GM18858 (cell line): Measurements from ENCODE around the gene NRSN1.

ENCODE experiments used
- ATAC-seq: cut with Tn5 transposase; IDR thresholded peaks from one replicate; pipeline ENCODE4 v1.9.1; 2021; ENCODE audit not compliant: unreplicated experiment

NRSN1 gene, protein sequence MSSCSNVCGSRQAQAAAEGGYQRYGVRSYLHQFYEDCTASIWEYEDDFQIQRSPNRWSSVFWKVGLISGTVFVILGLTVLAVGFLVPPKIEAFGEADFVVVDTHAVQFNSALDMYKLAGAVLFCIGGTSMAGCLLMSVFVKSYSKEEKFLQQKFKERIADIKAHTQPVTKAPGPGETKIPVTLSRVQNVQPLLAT

DNA sequence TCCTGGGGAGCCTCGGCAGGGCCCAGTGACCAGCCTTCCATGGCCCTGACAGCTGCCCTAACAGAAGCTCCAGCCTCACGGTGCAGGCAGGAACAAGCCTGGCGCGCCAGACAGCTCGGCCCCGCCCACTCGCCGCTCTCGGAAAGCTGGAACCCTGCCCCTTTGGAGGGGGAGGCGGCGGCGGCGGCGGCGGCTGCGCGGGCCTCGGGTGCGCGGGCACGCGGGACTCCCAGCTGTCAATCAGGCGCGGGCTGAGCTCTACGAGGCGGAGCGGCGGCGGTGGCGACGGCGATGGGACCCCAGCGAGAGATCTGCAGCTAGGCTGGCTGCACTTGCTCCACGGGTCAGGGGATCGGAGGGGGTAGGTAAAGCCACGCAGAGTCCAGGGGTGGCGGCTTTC lies at the start of gene NRSN1:
Gene NRSN1, plus strand, starts transcription at position 236 of the 400 bp plus-strand sequence. CDS start 8,113 bp downstream, outside the sequence.
- no peak for ATAC-seq

DNA sequence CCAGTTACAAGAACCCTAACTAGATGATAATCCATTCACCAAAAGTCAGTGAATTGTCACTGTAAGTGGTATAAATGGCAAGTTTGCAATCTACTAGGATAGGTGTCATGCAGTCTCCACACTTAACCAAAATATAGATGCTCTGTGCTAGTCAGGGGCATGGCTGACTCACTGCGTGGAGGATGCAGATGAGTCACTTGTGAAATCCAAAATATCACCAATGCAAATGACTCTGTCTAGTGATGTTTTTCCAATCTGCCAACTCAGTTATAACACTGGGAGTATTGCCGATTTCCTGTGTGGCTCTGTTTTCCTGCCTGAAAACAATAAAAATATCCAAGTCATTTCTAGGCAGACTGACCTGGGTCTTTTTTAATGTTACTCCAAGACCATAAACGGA lies 47.8 kb upstream of the NRSN1 start:
- ATAC-seq = no peak

DNA sequence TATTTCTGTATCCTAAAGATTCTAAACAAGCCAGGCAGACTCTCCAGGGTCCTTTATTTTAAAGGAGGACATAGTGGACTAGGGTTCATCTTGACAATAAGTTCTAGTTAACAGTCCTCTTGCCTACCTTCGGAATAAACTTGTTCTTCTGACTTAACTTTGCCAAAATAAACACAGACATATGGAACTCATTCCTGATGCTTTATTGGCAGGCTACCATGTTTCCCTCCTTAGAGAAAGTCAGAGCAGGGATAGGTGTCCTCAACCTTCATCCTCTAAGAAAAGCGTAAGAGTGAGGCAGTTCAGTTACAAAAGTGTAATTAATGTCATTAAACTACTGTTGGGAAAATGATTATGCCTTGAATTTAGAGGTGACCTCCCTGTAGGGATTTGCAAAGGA lies 46.9 kb upstream of the NRSN1 start:
- ATAC-seq = no peak

DNA sequence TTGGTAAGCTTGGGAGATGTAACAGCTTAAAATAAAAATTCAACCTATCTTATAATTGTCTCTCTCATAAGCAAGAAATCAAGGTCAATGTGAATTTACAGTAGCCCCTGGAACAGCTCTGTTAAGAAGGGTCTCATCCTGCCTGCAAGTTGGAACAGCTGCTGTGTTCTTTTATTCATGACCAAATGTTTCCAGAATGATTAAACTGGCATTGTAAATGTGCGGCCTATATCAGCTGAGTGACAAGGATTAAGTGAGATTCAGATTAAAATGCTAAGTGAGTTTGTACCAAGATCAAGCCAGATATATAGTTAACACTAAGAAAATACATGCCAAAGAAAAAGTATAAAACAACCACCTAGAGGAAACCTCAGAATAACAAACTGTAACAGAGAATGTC lies 45.3 kb upstream of the NRSN1 start:
- ATAC-seq = no peak

DNA sequence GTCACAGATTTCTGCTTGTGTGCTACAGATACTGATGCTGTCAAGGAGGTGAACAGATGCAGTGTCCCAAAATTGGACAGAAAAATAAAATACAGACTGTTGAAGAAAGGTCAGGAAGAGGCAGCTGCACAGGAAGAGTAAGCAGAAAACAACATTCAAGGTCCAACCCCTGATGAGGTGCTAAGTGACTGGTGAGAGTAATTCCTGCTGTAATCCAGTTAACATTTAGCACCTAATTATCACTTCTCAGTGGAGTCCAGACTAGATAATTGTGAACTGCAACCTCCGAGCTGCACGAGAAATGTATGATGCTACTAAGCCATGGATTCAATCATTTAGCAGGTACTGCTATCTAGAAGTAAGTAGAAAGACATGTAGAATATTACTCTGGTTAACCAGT lies 36.3 kb upstream of the NRSN1 start:
- ATAC-seq = no peak

DNA sequence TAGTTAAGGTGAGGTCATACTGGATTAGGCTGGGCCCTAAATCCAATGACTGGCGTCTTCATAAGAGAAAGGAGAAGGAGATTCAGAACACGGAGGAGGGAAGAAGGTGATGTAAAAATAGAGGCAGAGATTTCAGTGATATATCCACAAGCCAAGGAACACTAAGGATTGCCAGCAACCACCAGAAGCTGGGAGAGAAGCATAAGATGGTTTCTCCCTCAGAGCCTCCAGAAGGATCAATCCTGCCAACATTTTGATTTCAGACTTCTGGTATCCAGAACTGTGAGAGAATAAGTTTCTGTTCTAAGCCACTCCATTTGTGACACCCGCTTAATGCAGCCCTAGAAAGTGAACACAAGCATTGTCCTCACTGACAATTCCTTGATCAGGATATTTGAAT lies 33.6 kb upstream of the NRSN1 start:
- ATAC-seq = no peak

DNA sequence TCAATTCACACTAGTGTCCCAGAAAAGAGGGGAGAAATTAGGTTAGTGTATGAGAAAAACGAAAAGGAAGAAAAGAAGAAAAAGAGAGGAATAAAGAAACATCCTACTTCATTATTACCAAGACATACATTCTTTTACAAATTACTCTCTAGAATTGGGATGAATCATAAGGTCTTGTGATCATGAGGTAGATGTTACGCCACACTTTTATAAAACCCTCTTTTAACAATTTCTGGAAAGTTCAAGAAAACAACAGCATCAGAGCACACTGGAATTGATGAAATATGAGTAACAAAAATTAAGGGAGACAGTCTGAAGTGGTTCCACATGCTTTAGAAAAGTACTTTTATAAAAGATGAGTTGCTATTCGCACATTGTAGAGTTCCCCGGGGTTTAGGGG lies 32.6 kb upstream of the NRSN1 start:
- no peak for ATAC-seq

DNA sequence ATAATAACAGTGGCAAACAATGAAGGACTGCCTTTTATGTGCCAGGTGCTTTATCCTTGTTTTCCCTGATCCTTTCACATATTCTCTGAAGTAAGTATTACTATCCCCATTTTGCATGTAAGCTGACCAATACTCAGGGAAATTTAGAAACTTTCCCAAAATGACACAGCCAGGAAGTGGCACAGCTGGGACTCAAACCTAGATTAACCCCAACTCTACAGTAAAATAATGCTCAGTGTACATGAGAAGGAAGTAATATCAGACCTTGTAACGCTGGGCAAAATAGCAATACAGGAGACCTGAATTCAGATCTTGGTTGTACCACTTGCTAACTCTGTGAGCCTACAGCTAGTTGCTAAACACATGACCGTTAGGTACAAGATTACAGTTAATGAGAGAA lies 26.8 kb upstream of the NRSN1 start:
- no peak for ATAC-seq

DNA sequence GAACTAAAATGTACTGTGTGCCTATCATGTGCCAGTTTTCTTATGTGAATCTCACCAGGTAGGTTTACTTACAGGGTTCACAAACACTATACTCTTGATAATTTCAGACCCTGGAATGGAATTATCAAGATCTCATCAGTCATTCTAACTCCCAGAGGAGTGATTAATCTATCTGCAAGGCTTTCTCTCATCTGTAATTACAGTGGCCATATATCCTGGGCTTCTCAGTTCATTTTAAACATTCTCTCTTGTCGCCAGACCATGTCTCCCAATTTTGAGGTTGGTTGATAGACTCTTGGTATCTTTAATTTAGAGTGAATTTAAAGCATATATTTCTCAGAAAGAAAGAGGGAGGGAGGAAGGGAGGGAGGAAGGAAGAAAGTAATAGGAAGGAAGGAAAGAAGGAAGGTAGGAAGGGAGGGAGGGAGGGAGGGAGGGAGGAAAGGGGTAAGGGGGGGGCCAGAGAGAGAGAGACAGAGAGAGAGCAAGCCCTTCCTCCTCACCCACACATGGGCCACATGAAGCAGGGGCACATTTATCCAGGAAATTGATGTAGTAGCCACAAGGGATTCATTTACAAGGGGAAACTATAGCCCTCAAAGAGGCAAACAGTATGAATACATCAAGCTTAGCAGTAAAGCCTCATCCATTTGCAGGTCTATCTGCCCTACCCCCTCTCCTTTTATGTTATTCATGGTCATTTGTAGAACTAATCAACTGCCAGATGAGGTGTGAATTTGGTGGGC lies 25.8 kb upstream of the NRSN1 start:
- no peak for ATAC-seq

DNA sequence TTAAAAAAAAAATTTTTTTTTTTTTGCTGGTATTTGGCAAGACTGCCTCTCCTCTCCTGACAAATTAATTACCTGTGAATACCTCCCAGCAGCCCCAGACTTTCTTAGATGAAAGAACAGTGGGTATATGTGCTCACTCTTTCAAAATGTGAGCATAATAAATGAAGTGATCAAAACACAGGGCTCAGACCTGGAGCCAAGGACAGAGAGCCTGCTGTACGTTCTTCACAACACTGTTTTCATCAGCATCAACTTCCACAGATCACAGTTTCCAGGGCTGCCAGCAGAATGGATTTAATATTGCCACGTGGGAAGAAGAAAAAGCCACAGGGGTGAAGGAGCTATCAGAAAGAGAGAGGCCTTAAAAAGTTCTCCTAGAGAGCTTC lies 25.3 kb upstream of the NRSN1 start:
- no peak for ATAC-seq

DNA sequence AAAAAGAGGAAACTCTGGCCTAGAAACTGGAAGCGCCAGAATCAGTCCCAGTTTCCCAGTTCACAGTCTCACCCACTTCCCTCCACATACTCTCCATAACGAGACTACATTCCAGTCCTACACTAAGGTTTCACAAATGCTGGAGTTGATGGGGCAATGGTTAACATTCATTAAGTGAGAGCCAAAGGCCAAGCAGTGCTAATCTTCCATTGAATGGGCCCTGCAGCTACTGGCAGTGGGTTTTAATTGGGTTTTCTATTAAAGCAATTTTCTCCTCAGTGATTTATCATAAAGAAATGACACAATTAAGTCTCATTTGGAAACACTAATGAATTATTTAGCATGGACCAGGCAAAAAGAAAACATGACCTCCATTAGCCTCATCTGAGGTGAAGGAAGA lies 20.8 kb upstream of the NRSN1 start:
- ATAC-seq = no peak

DNA sequence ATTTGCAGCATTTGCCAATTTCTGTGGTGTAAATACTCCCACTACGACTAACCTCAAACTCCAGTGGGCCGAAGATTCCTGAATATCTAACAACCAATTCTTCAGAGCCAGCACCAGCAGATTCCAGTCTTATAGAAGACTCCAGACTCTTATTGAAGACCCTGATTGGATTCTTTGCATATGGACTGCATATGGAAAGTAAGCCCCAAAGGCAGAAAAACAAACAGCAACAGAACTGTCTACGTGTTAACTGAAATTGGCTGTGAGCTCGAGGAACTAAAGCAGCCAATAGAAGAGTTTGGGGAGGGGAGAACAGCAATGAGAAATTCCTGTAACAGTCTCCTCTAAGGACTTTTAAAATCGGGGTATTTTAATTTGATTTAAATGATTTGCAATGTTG lies 19.7 kb upstream of the NRSN1 start:
- no peak for ATAC-seq

DNA sequence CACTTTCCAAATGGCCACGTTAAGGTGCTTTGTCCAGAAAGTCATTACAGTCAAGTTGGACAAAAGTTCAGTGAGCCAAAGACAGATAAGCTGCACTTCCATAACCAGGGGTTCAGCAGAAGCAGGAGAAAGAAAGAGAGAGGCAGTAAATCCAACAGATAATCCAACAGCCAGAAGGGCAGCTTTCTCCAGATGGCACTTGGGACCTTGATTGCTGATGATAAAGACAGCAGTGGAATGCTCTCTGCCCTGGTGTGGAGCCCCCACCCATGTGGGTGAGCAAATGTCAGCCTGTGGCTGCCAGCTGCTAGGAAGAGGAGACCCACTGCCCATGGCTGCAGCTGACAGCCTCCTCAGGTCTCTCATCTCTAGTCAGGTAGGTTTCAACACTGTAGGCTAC lies 18.7 kb upstream of the NRSN1 start:
- no peak for ATAC-seq

DNA sequence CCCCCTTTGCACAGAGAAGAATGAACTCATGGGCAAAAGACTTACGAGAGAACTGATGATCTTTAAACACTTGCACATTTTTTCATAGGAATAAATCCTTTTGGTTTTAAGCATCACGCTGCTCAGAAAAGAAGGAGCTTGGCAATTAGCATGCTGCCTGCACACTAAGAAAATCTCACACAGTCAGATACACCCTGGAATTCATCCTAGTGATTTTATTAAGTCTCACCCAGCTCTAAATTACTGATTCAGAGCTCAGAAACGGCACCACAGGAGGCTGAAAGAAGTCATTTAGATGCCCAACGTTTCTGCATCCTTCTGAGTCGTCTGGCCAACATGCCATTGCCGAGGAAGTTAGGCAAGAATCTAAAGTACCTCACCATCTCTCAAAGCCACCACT lies 18.0 kb upstream of the NRSN1 start:
- no peak for ATAC-seq

DNA sequence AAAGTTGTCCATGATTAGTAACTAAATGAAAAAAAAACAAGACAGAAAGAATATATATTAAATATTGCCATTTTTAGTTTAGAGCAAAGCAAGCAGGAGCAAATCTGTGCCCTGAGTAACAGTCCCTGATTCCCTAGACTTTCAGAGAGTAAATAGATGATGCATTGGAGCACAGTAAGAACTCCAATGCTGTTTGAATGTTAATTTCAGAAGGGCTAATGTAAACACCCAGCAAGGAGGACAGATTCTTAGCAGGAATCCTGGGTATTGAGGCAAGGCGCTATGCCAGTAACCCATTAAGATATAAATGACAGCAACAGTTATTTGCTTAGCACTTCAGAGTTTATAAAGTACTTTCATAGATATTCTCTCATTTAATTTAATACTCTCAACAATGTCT lies 15.6 kb upstream of the NRSN1 start:
- no peak for ATAC-seq

DNA sequence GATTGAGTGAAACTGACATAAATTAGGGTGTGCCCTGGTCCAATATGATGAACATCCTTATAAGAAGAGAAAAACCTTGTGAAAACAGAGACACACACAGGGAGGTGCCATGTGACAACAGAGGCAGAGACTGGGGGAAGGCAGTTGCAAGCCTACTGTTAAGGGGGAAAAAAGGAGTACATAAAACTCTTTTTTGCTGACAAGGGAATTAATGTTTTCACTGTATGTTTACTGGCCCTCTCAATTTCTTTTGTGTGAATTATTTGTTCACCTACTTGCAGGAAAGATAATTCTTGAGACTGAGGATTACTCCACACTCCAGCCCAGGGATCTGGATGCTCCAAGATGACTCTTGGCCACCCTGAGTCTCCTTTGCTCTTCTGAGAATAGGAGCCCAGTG lies 12.1 kb upstream of the NRSN1 start:
- ATAC-seq = no peak

DNA sequence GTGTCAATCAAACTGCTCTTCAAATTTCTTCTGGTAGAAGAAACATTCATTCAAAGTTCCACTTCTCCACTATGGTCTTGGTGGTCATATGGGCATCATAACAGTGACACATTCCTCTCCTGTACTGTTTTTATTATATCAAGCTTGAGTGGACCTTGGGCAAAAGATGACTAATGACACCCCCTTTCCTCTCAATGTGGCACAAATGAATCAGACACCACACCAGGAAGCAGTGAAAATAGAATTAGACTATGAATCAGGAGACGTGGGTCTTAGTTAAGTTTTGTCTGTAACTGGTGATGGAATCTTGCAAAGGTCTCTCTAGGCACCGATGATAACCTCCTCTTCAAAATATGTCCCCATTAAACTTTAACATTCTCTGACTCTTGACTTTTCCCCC lies 9.0 kb upstream of the NRSN1 start:
- no peak for ATAC-seq

DNA sequence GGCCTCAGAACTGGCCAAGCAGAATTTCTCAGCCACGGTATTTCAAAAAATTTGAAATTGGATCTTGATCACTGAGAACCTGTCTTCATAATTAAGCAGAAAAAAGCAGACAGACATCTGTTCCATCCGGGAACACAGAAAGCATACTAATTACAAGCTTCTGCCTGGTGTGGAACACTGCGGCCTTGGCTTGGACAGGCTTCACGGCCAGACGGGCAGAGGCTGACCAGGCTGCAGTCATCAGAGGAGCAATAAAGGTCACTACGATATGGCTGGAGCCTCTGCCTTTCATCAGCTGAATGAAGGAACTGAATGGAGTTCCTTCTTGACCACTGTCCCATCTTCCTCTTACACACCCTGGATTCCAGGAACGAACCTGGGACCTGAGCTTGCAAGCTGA lies 3.9 kb upstream of the NRSN1 start:
- ATAC-seq = no peak

DNA sequence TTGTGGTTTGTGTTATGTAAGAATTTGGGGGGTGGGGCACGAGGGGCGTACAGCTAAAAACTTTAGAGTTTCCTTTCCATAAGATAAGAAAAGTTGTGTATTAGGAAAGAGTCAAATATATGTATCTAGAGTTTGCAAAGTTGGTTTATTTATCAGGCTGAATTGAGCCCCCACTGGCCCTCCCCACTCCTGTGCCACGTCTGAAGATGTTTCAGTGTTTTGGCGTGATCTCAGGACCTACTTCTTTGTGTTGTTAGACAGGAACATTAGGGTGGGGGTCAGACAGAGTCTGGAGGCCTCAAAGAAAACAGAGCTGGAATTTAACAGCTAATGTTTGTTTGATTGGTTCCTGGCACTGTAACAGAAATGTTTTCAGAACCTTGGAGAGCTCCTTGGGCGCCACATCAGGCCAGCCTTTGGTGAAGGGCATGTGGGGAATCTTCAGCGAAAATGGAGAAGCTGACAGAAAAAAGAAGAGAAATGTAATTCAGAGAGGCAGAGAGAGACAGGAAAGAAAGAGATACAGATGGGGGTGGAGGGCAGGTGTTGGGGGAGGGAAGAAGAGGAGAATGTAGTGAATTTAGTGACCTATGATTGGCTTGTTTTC lies 674 bp downstream of the NRSN1 start:
- ATAC-seq = no peak

DNA sequence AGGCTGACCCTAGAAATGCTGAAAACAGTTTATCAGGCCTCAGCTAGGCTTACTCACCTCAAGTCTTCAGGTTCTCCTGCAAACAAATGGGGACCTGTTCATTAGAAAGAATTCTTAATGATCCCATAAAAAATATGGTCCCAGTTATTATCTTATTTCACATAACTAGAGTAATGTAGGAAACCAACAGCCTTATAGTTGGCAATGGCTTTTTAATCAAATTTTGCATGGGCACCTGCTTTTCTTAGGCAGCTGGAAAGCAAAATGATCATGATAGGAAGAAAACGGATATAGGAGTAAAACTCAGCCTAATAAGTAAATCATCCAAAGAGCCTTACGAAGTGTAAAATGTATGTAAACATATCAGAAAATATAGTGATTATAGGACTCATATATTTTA lies 1.3 kb downstream of the NRSN1 start:
- no peak for ATAC-seq

DNA sequence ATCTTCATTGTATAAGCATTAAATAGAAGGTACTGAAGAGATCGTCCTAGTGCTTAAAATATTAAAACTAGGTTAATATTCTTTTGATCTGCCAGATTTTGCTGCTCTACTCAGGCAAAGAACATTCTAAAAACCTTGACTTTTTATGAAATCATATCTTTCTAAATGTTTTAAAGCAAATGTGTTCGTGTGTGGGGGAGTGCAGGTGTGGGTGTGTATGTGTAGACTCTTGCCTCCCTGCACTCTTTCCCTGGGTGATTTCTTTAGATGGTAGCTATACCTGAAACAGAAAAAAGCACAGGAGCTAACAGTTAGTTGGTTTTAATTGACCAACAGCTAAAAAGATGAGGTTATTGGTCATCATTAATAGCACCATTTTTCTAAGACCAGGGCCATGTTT lies 5.7 kb downstream of the NRSN1 start:
- no peak for ATAC-seq

DNA sequence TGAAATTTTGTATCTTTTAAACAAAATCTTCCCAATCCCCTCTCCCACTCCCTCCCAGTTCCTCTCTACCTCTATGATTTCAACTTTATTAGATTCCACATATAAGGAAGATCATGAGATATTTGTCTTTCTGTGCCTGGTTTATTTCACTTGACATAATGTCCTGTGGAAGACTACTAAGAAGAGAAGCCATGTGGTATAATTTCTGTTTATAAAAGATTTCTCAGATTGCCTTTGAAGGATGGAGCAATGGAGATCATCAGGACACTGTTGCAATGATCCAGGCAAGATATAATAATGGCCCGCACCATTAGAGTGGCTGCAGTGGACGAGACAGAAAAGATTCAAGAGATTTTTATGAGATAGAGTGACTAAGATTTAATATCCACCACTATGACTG lies 13.1 kb downstream of the NRSN1 start:
- no peak for ATAC-seq

DNA sequence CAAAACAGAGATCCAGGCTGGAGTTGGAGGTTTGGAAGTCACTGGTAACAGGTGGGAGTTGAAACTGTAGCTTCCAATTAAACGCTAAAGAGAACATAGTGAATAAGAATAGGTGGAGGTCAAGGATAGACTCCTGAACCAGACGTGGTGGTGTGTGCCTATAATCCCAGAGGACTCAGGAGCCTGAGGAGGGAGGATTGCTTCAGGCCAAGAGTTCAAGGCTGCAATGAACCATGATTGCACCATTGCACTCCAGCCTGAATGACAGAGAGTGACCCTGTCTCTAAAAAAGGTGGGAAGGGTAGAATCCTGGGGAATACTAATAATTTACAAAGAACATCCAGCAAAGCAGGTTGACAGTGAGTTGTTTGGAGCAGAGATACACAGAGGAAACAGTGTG lies 13.6 kb downstream of the NRSN1 start:
- no peak for ATAC-seq
